ENCODE measurements around the gene TRAK1. TPM values are rescaled to one million over a fixed set of nuclear protein-coding genes. Genes with fewer than 3 reads are reported as not detected.

TRAK1 gene
- total RNA-seq, 1 experiment from 2014 or later, result 41.0 TPM

DNA sequence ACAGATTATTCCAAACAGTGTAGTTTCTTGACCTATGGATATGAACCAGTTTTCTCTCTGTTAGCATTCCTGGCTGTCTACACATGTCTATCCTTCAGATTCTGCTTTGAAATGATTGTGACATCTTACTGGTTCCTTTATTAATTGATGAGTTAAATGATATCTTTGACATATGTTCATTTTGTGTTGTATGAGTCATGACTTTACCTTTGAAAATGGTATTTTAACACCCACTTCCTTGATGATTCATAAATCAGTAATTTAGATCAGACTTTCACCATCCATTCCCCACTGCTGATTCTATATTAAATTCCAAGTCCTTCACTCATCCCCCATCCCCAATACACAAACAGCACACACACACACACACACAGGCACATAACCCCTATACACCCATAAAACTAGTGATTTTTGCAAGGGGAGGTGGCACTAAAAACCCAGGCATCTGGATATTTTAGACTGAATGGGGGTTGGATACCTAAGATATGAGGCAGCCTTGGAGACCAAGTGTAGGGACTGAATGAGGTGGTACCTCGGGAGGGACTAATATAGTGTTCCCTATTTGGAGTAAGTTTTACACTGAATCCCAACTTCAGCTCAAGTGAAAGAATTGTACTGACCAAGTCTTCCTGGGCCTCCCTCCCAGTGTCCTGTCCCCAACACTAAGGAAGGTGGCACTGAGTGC is 165.1 kb downstream of the TRAK1 start (continued):
- TF ChIP-seq, protein P1, sequence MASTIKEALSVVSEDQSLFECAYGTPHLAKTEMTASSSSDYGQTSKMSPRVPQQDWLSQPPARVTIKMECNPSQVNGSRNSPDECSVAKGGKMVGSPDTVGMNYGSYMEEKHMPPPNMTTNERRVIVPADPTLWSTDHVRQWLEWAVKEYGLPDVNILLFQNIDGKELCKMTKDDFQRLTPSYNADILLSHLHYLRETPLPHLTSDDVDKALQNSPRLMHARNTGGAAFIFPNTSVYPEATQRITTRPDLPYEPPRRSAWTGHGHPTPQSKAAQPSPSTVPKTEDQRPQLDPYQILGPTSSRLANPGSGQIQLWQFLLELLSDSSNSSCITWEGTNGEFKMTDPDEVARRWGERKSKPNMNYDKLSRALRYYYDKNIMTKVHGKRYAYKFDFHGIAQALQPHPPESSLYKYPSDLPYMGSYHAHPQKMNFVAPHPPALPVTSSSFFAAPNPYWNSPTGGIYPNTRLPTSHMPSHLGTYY (CRISPR knock-in tag; IDR thresholded peaks at IDR 0.05), result no peak
- TF ChIP-seq HMGA2 (CRISPR knock-in tag; IDR thresholded peaks at IDR 0.05), result no peak
- no peak for TF ChIP-seq NFYB (CRISPR knock-in tag; conservative IDR thresholded peaks at IDR 0.05; ENCODE audit: low read depth)
- no peak for TF ChIP-seq ZNF671 (CRISPR knock-in tag; IDR thresholded peaks at IDR 0.05)
- no peak for TF ChIP-seq ETV6 (CRISPR knock-in tag; IDR thresholded peaks at IDR 0.05)
- no peak for TF ChIP-seq NR3C1 (CRISPR knock-in tag; conservative IDR thresholded peaks at IDR 0.05; ENCODE audit: low read depth)

DNA sequence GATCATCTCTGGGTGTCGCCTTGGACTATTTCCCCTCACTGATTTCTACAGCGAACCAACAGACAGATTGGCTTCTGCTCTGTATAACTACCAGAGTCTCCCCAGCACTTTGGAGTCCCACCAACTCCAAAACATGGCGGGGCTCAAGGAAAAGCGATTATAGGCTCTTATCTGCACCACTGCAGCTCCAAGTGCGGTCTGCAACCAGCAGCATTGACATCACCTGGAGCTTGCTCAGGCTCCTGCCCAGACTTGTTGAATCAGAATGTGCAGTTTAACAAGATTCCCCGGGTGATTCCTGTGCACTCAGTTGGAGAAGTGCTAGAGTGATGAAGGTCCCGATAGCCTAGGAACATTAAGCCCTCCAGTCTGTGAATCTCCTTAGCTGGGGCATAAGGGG is 165.8 kb downstream of the TRAK1 start:
- POLR2A ChIA-PET, result no interaction called here
- Mint-ChIP-seq H3K4me1 (0 out of 2 replicates have a peak, but pooled peaks cover 2% of the 10 kb centered on the region), H3K4me3 (no peak overlapping the region), H3K36me3 (no peaks in the 10 kb centered on the region), H3K27me3 (ENCODE audit: low read depth) (peaks cover 12% of the 10 kb centered on the region), H3K9me3 (no peaks in the 10 kb centered on the region), H3K27ac (no peak overlapping the region)
- DNase-seq (ENCODE audit: low spot score), result no peak
- CTCF ChIA-PET, result interaction anchor here (1.1 kb wide), 2 partner anchors 11 to 187 kb away, joined by 3 to 4 read pairs; no protein-coding TSS in a partner anchor
- no peak for TF ChIP-seq SOX15 (CRISPR knock-in tag; IDR thresholded peaks at IDR 0.05)
- no peak for TF ChIP-seq ZNF317 (CRISPR knock-in tag; IDR thresholded peaks at IDR 0.05; ENCODE audit: borderline replicate concordance, low read depth)
- TF ChIP-seq IRF2 (CRISPR knock-in tag; IDR thresholded peaks at IDR 0.05; ENCODE audit: borderline replicate concordance, low read depth), result no peak
- TF ChIP-seq ZNF121 (CRISPR knock-in tag; IDR thresholded peaks at IDR 0.05), result no peak
- TF ChIP-seq, protein P2, sequence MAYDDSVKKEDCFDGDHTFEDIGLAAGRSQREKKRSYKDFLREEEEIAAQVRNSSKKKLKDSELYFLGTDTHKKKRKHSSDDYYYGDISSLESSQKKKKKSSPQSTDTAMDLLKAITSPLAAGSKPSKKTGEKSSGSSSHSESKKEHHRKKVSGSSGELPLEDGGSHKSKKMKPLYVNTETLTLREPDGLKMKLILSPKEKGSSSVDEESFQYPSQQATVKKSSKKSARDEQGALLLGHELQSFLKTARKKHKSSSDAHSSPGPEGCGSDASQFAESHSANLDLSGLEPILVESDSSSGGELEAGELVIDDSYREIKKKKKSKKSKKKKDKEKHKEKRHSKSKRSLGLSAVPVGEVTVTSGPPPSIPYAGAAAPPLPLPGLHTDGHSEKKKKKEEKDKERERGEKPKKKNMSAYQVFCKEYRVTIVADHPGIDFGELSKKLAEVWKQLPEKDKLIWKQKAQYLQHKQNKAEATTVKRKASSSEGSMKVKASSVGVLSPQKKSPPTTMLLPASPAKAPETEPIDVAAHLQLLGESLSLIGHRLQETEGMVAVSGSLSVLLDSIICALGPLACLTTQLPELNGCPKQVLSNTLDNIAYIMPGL (CRISPR knock-in tag; IDR thresholded peaks at IDR 0.05), result no peak
- no peak for TF ChIP-seq ESRRA (CRISPR knock-in tag; IDR thresholded peaks at IDR 0.05; ENCODE audit: borderline replicate concordance)
- TF ChIP-seq RORB (CRISPR knock-in tag; IDR thresholded peaks at IDR 0.05), result no peak
- no peak for TF ChIP-seq ATF1 (CRISPR knock-in tag; IDR thresholded peaks at IDR 0.05)
- TF ChIP-seq ZNF416 (CRISPR knock-in tag; IDR thresholded peaks at IDR 0.05), result no peak
- no peak for TF ChIP-seq CREB1 (CRISPR knock-in tag; IDR thresholded peaks at IDR 0.05)
- no peak for TF ChIP-seq JUN (CRISPR knock-in tag; IDR thresholded peaks at IDR 0.05)
- no peak for TF ChIP-seq ZNF219 (CRISPR knock-in tag; IDR thresholded peaks at IDR 0.05; ENCODE audit: borderline replicate concordance)
- TF ChIP-seq, protein P3, sequence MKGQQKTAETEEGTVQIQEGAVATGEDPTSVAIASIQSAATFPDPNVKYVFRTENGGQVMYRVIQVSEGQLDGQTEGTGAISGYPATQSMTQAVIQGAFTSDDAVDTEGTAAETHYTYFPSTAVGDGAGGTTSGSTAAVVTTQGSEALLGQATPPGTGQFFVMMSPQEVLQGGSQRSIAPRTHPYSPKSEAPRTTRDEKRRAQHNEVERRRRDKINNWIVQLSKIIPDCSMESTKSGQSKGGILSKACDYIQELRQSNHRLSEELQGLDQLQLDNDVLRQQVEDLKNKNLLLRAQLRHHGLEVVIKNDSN (CRISPR knock-in tag; IDR thresholded peaks at IDR 0.05), result no peak
- no peak for TF ChIP-seq SMAD3 (CRISPR knock-in tag; IDR thresholded peaks at IDR 0.05; ENCODE audit: borderline replicate concordance)
- TF ChIP-seq GTF2I (CRISPR knock-in tag; conservative IDR thresholded peaks at IDR 0.05), result no peak
- ATAC-seq, result no peak

DNA sequence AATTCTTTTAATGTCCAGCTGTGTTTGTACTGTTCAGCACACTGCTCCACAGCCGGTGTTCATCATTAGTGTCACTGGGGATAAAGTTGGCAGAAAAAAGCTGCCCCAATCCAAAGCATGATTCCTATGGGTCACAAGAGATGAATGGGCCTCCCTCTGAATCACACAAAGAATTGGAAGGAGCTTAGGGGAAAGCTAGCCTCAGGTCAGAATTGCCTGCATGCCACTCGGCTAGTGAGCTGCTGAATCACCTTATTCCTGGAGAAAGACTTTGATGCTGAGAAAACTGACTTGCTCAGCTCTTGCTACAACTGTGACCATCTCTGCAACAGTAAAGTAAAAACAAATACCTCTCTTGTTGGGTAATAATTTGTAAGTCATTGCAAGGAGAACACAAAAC is 171.4 kb downstream of the TRAK1 start:
- ChIA-PET POLR2A (no interaction called here), CTCF (interaction anchor here (1.0 to 6.3 kb wide), 3 partner anchors 15 to 181 kb away, joined by 4 to 24 read pairs (median 4); no protein-coding TSS in a partner anchor)
- Mint-ChIP-seq H3K4me3 (peak overlapping the region; percentile 63), H3K27me3 (ENCODE audit: low read depth) (peaks cover 56% of the 10 kb centered on the region), H3K36me3 (no peaks in the 10 kb centered on the region), H3K27ac (no peak overlapping the region), H3K4me1 (peaks cover 18% of the 10 kb centered on the region), H3K9me3 (no peaks in the 10 kb centered on the region)
- TF ChIP-seq NFYB (CRISPR knock-in tag; conservative IDR thresholded peaks at IDR 0.05; ENCODE audit: low read depth) (no peak), ZNF232 (CRISPR knock-in tag; IDR thresholded peaks at IDR 0.05) (no peak), MXD4 (CRISPR knock-in tag; IDR thresholded peaks at IDR 0.05; ENCODE audit: borderline replicate concordance) (no peak), ZNF219 (CRISPR knock-in tag; IDR thresholded peaks at IDR 0.05; ENCODE audit: borderline replicate concordance) (no peak), ETV6 (CRISPR knock-in tag; IDR thresholded peaks at IDR 0.05) (no peak), IRF2 (CRISPR knock-in tag; IDR thresholded peaks at IDR 0.05; ENCODE audit: borderline replicate concordance, low read depth) (no peak)
- TF ChIP-seq, protein P4, sequence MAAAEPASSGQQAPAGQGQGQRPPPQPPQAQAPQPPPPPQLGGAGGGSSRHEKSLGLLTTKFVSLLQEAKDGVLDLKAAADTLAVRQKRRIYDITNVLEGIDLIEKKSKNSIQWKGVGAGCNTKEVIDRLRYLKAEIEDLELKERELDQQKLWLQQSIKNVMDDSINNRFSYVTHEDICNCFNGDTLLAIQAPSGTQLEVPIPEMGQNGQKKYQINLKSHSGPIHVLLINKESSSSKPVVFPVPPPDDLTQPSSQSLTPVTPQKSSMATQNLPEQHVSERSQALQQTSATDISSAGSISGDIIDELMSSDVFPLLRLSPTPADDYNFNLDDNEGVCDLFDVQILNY (CRISPR knock-in tag; IDR thresholded peaks at IDR 0.05), result no peak
- TF ChIP-seq, protein P5, sequence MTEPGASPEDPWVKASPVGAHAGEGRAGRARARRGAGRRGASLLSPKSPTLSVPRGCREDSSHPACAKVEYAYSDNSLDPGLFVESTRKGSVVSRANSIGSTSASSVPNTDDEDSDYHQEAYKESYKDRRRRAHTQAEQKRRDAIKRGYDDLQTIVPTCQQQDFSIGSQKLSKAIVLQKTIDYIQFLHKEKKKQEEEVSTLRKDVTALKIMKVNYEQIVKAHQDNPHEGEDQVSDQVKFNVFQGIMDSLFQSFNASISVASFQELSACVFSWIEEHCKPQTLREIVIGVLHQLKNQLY (CRISPR knock-in tag; IDR thresholded peaks at IDR 0.05), result no peak
- TF ChIP-seq, protein P2 (CRISPR knock-in tag; IDR thresholded peaks at IDR 0.05), result no peak
- ATAC-seq, result no peak
- DNase-seq (ENCODE audit: low spot score), result no peak
